HCT116 (cell line): ENCODE results near the gene MCRIP2. TPM values are rescaled to one million over a fixed set of nuclear protein-coding genes. Genes with fewer than 3 reads are reported as not detected.
A peak's percentile ranks its signal among the peaks of the same experiment; 100 is the strongest.

ENCODE experiments used
- ATAC-seq: fragments of 200-7000 bp; cut with Tn5 transposase; 2 replicates; pipeline ENCODE4 v1.9.1; 2020; ENCODE audit warnings: mild to moderate bottlenecking, moderate library complexity
- BruUV-seq: library from RNA; stranded (reverse); fragments of 400-500 nt; replicated peaks from 2 replicates; lab custom pipeline; 2021; lab: Mats Ljungman, UMichigan
- CTCF ChIA-PET: fragments of 300-600 bp; sonication (Branson Sonifier 250); formaldehyde crosslinking; loops from one replicate; lab custom pipeline; 2021; ENCODE audit warnings: antibody characterized with exemption; lab: Charles Lee
- POLR2A ChIA-PET: fragments of 300-600, 350-600 bp; sonication (Branson Sonifier 250); formaldehyde crosslinking; loops from one replicate; lab custom pipeline; 2021; ENCODE audit warnings: antibody characterized with exemption; lab: Charles Lee
- RAD21 ChIA-PET, 2 experiments: fragments of 300-600 bp; sonication (Branson Sonifier 250); formaldehyde crosslinking; loops; one replicate each; lab custom pipeline; 2023; ENCODE audit warnings: low total read pairs in 2 of 2; ENCODE audit not compliant: uncharacterized antibody in 2 of 2, unreplicated experiment in 2 of 2, low non-redundant PET in 1 of 2; lab: Charles Lee
- DNase-seq: peaks from one replicate; pipeline ENCODE4 v3.0.0-alpha.2; 2010; ENCODE audit warnings: low read depth, low spot score
- H2AFZ ChIP-seq: fragments of 200-600 bp; shearing (Covaris generic), sonication (generic); 2 replicates; pipeline ENCODE4 v1.6.1; 2017; ENCODE audit warnings: low read depth, mixed run types, mixed read lengths, antibody characterized with exemption, low read length; ENCODE audit not compliant: poor library complexity, severe bottlenecking
- H3K27ac ChIP-seq: 2 replicates; pipeline ENCODE4 v1.5.1; 2012; ENCODE audit warnings: low read depth, low read length
- H3K27me3 ChIP-seq: fragments of 200-600 bp; sonication (generic); 2 replicates; pipeline ENCODE4 v1.6.1; 2016; ENCODE audit warnings: mixed run types, low read length, mixed read lengths; ENCODE audit not compliant: insufficient read depth
- H3K36me3 ChIP-seq, 2 experiments: fragments of 200-500 bp in 1 of 2; fragments of 200-600 bp in 1 of 2; sonication (Bioruptor generic) in 1 of 2; sonication (generic) in 1 of 2; 2 replicates each; pipeline versions ENCODE4 v1.5.1 to v1.6.1; 2014 to 2016; ENCODE audit warnings: low read length in 2 of 2, inconsistent platforms in 1 of 2, mixed read lengths in 1 of 2, mixed run types in 1 of 2; ENCODE audit not compliant: insufficient read depth in 2 of 2, control insufficient read depth in 1 of 2
- H3K4me1 ChIP-seq, 2 experiments: fragments of 200-600 bp in 1 of 2; sonication (generic) in 1 of 2; 2 replicates each; pipeline versions ENCODE4 v1.5.1 to v1.6.1; 2012 to 2017; ENCODE audit warnings: low read length in 2 of 2, inconsistent platforms in 1 of 2, mild to moderate bottlenecking in 1 of 2, mixed read lengths in 1 of 2, mixed run types in 1 of 2, moderate library complexity in 1 of 2; ENCODE audit not compliant: insufficient read depth in 2 of 2, control insufficient read depth in 1 of 2
- H3K4me2 ChIP-seq: fragments of 200-600 bp; sonication (generic); 2 replicates; pipeline ENCODE4 v1.6.1; 2017; ENCODE audit warnings: mixed run types, low read length, mixed read lengths
- H3K4me3 ChIP-seq, 2 experiments: fragments of 200-600 bp in 1 of 2; sonication (generic) in 1 of 2; replicated peaks in 1 of 2; 2 replicates each; pipeline ENCODE4 v1.5.1; 2011 to 2016; ENCODE audit warnings: low read length in 2 of 2, control low read depth in 1 of 2, low read depth in 1 of 2, mild to moderate bottlenecking in 1 of 2, mixed read lengths in 1 of 2, mixed run types in 1 of 2
- H3K79me2 ChIP-seq: fragments of 200-600 bp; sonication (generic); 2 replicates; pipeline ENCODE4 v1.6.1; 2017; ENCODE audit warnings: mild to moderate bottlenecking, mixed run types, low read length, moderate library complexity, mixed read lengths; ENCODE audit not compliant: insufficient read depth
- H3K9ac ChIP-seq: fragments of 200-600 bp; sonication (generic); 2 replicates; pipeline ENCODE4 v1.6.1; 2016; ENCODE audit warnings: low read length, mixed read lengths
- H3K9me2 ChIP-seq: fragments of 200-600 bp; sonication (generic), shearing (Covaris generic); 2 replicates; pipeline ENCODE4 v1.6.1; 2017; ENCODE audit warnings: mixed run types, mild to moderate bottlenecking, moderate library complexity; ENCODE audit not compliant: insufficient read depth
- H3K9me3 ChIP-seq, 2 experiments: fragments of 200-500 bp in 1 of 2; fragments of 200-600 bp in 1 of 2; sonication (Bioruptor generic) in 1 of 2; sonication (generic) in 1 of 2; 2 replicates each; pipeline ENCODE4 v1.6.1; 2014 to 2017; ENCODE audit warnings: low read length in 2 of 2, mixed read lengths in 2 of 2, inconsistent platforms in 1 of 2, low read depth in 1 of 2, mild to moderate bottlenecking in 1 of 2, mixed run types in 1 of 2, moderate library complexity in 1 of 2; ENCODE audit not compliant: control insufficient read depth in 1 of 2, insufficient read depth in 1 of 2
- H4K20me1 ChIP-seq: fragments of 200-600 bp; sonication (generic), shearing (Covaris generic); 2 replicates; pipeline ENCODE4 v1.6.1; 2017; ENCODE audit warnings: mixed run types, mild to moderate bottlenecking, moderate library complexity; ENCODE audit not compliant: insufficient read depth
- EZH2 ChIP-seq: fragments of 200-600 bp; sonication (generic); IDR thresholded peaks from 2 replicates; pipeline ENCODE4 v1.6.1; 2017; ENCODE audit warnings: antibody characterized with exemption, mixed run types
- FOSL1 ChIP-seq: IDR thresholded peaks from 2 replicates; pipeline ENCODE4 v1.6.1; 2012; ENCODE audit warnings: low read depth
- JUND ChIP-seq: IDR thresholded peaks from 2 replicates; pipeline ENCODE4 v1.6.1; 2012
- POLR2AphosphoS5 ChIP-seq: IDR thresholded peaks from 2 replicates; pipeline ENCODE4 v1.6.1; 2011; ENCODE audit warnings: mild to moderate bottlenecking, low read depth, low read length, moderate library complexity
- SIN3A ChIP-seq: IDR thresholded peaks from 2 replicates; pipeline ENCODE4 v1.6.1; 2012; ENCODE audit warnings: low read depth
- SP1 ChIP-seq: IDR thresholded peaks from 2 replicates; pipeline ENCODE4 v1.6.1; 2012; ENCODE audit warnings: low read depth
- TCF7L2 ChIP-seq: IDR thresholded peaks from 2 replicates; pipeline ENCODE4 v1.7.0; 2011; ENCODE audit warnings: borderline replicate concordance, inconsistent platforms; ENCODE audit not compliant: insufficient read depth, insufficient read length; ENCODE audit errors: extremely low read depth
- YY1 ChIP-seq: IDR thresholded peaks from 2 replicates; pipeline ENCODE4 v1.6.1; 2011; ENCODE audit warnings: low read length, low read depth, moderate library complexity, mild to moderate bottlenecking; ENCODE audit not compliant: insufficient replicate concordance; ENCODE audit errors: extremely low read depth
- ZNF274 ChIP-seq: fragments of 200-500 bp; sonication (Bioruptor generic); IDR thresholded peaks from 2 replicates; pipeline ENCODE4 v1.6.1; 2014; ENCODE audit warnings: mild to moderate bottlenecking, low read depth, low read length, inconsistent platforms
- intact Hi-C: fragments of 100-400 bp; cut with micrococcal nuclease; formaldehyde crosslinking; loops from 2 replicates; pipeline ENCODE4 v1.10.0; 2022
- total RNA-seq: library from RNA; stranded (reverse); gene quantifications from one replicate; pipeline ENCODE4 v1.2.1, GENCODE V29; 2021; ENCODE audit not compliant: unreplicated experiment
- TF ChIP-seq, protein P1 (sequence below), 3 experiments: fragments of 200-600 bp in 1 of 3; sonication (generic) in 1 of 3; IDR thresholded peaks in 2 of 3; conservative IDR thresholded peaks in 1 of 3; 2 replicates each; pipeline ENCODE4 v1.5.1; 2012 to 2017; ENCODE audit warnings: low read depth in 2 of 3, low read length in 2 of 3, antibody characterized with exemption in 1 of 3, borderline replicate concordance in 1 of 3, control low read depth in 1 of 3, mild to moderate bottlenecking in 1 of 3, mixed read lengths in 1 of 3, mixed run types in 1 of 3, moderate library complexity in 1 of 3; ENCODE audit not compliant: insufficient read depth in 1 of 3
- TF ChIP-seq, protein P2 (sequence below): IDR thresholded peaks from 2 replicates; pipeline ENCODE4 v1.6.1; 2012
- TF ChIP-seq, protein P3 (sequence below): IDR thresholded peaks from 2 replicates; pipeline ENCODE4 v1.6.1; 2011; ENCODE audit warnings: mild to moderate bottlenecking, low read length, moderate library complexity; ENCODE audit not compliant: insufficient replicate concordance; ENCODE audit errors: extremely low read depth

MCRIP2 gene
- total RNA-seq, 1 experiment from 2014 or later, result 34.9 TPM

DNA sequence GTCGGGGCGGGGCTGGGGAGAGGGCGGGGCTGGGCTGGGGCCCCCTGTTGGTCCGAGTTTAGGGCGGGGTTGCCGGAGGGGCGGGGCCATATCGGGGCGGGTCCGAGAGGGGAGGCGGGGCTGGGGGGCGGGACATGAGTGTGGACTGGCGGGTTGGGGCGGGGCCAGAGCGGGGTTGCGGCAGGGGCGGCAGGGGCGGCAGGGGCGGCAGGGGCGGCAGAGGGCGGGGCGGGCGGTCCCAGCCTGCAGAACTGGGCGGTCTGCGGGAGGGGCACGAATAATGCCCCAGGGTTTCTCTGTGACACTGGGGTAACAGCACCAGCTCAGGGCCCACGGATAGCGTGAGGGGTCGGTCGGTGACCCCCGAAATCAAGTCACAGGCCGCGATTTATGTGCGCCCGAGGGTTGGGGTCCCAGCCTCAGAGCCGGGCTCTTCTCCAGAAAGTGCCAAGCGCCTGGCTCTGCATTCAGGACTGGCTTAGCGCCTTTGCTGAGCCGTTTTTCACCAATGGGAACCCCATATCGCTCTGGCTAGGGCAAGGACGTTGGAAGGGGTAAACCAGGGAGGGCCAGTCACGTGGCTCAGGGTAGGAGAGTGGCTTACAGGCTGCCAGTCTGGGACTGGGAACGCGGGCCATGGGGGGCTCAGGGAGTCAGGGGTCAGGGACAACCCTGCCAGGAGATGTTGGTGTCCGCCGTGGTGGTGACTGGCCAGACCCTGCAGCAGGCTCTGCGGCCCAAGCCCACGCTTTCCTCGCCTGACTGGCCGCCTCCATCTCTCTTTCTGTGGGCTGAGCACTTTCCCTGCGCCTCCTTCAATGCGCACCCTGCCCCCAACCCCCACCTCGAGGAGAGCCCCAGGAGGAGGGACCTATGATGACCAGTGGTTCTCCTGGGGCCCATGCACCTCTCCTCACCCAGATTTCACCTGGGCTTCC is 4.3 kb upstream of the MCRIP2 start:
- H3K27me3 ChIP-seq, result no peaks in the 10 kb centered on the region
- ChIA-PET POLR2A (interaction anchor here (1.1 kb wide), 1 partner anchor 236 kb away, joined by 3 read pairs; the partner anchor contains the start of gene DECR2), CTCF (no interaction called here), RAD21 (no interaction called here)
- no TSS peak for BruUV-seq
- peaks cover 0 to 14% of the 10 kb centered on the region in 2 experiments; a peak in 2 of 4 replicates for H3K4me1 ChIP-seq
- peaks cover 15% of the 10 kb centered on the region; the same call in 1 of the 2 replicates for H3K79me2 ChIP-seq
- H3K27ac ChIP-seq, result peak overlapping the region; percentile 72
- H3K36me3 ChIP-seq, result no peaks in the 10 kb centered on the region
- intact Hi-C loops, result no loop called here
- no peaks in the 10 kb centered on the region for H3K9me2 ChIP-seq
- DNase-seq, result no peak
- H3K4me3 ChIP-seq, result peak overlapping the region; percentile 61 to 67
- no peaks in the 10 kb centered on the region for H4K20me1 ChIP-seq
- H3K9ac ChIP-seq, result peak overlapping the region; percentile 81
- no peak overlapping the region for H2AFZ ChIP-seq
- H3K9me3 ChIP-seq, result no peaks in the 10 kb centered on the region
- ATAC-seq, result peak; percentile 50
- H3K4me2 ChIP-seq, result peak overlapping the region; percentile 76
- TF ChIP-seq ZNF274, result no peak
- TF ChIP-seq, protein P1, sequence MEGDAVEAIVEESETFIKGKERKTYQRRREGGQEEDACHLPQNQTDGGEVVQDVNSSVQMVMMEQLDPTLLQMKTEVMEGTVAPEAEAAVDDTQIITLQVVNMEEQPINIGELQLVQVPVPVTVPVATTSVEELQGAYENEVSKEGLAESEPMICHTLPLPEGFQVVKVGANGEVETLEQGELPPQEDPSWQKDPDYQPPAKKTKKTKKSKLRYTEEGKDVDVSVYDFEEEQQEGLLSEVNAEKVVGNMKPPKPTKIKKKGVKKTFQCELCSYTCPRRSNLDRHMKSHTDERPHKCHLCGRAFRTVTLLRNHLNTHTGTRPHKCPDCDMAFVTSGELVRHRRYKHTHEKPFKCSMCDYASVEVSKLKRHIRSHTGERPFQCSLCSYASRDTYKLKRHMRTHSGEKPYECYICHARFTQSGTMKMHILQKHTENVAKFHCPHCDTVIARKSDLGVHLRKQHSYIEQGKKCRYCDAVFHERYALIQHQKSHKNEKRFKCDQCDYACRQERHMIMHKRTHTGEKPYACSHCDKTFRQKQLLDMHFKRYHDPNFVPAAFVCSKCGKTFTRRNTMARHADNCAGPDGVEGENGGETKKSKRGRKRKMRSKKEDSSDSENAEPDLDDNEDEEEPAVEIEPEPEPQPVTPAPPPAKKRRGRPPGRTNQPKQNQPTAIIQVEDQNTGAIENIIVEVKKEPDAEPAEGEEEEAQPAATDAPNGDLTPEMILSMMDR (IDR thresholded peaks at IDR 0.05 in 2 of 3, conservative IDR thresholded peaks at IDR 0.05 in 1 of 3; ENCODE audit: borderline replicate concordance in 1 of 3, insufficient read depth in 1 of 3, low read depth in 2 of 3, low read length in 2 of 3), result no peak
- no peak for TF ChIP-seq JUND
- TF ChIP-seq, protein P2, sequence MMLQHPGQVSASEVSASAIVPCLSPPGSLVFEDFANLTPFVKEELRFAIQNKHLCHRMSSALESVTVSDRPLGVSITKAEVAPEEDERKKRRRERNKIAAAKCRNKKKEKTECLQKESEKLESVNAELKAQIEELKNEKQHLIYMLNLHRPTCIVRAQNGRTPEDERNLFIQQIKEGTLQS, result no peak
- no peak for TF ChIP-seq YY1
- TF ChIP-seq, protein P3, sequence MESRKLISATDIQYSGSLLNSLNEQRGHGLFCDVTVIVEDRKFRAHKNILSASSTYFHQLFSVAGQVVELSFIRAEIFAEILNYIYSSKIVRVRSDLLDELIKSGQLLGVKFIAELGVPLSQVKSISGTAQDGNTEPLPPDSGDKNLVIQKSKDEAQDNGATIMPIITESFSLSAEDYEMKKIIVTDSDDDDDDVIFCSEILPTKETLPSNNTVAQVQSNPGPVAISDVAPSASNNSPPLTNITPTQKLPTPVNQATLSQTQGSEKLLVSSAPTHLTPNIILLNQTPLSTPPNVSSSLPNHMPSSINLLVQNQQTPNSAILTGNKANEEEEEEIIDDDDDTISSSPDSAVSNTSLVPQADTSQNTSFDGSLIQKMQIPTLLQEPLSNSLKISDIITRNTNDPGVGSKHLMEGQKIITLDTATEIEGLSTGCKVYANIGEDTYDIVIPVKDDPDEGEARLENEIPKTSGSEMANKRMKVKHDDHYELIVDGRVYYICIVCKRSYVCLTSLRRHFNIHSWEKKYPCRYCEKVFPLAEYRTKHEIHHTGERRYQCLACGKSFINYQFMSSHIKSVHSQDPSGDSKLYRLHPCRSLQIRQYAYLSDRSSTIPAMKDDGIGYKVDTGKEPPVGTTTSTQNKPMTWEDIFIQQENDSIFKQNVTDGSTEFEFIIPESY, result no peak
- TF ChIP-seq POLR2AphosphoS5, result no peak
- no peak for TF ChIP-seq TCF7L2
- no peak for TF ChIP-seq SIN3A
- TF ChIP-seq FOSL1, result no peak
- TF ChIP-seq SP1, result no peak
- TF ChIP-seq EZH2, result no peak
